Testis (tissue), 2 donors: ENCODE data around the gene CKLF.

ENCODE experiments used
- POLR2A ChIP-seq: fragments of 450-650 bp; IDR thresholded peaks from one replicate; pipeline ENCODE4 v1.6.1; 2017; ENCODE audit warnings: antibody characterized with exemption, mild to moderate bottlenecking, moderate library complexity
- TF ChIP-seq, protein P1 (sequence below), 3 experiments: fragments of 450-650 bp in 2 of 3; fragments of 200-600 bp in 1 of 3; sonication (generic) in 1 of 3; IDR thresholded peaks; one replicate each; pipeline ENCODE4 v1.5.1; 2016 to 2019; ENCODE audit warnings: antibody characterized with exemption in 3 of 3, mild to moderate bottlenecking in 2 of 3, moderate library complexity in 1 of 3

DNA sequence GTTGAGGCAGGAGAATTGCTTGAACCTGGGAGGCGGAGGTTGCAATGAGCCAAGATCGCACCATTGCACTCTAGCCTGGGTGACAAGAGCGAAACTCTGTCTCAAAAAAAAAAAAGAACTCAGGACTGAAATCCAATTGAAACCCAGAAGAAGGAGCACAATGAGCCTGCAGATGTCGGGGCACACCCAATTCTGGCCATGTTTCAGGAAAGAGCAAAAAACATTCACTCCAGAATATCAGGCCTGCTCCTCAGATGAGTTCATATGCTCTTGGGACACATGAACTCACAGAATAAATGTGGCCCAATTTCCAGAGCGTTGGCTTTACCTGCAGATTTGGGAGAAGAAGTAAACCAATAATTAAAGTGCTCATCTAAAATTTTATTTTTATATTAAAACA, 23.9 kb downstream of the CKLF start:
- TF ChIP-seq, protein P1, sequence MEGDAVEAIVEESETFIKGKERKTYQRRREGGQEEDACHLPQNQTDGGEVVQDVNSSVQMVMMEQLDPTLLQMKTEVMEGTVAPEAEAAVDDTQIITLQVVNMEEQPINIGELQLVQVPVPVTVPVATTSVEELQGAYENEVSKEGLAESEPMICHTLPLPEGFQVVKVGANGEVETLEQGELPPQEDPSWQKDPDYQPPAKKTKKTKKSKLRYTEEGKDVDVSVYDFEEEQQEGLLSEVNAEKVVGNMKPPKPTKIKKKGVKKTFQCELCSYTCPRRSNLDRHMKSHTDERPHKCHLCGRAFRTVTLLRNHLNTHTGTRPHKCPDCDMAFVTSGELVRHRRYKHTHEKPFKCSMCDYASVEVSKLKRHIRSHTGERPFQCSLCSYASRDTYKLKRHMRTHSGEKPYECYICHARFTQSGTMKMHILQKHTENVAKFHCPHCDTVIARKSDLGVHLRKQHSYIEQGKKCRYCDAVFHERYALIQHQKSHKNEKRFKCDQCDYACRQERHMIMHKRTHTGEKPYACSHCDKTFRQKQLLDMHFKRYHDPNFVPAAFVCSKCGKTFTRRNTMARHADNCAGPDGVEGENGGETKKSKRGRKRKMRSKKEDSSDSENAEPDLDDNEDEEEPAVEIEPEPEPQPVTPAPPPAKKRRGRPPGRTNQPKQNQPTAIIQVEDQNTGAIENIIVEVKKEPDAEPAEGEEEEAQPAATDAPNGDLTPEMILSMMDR (IDR thresholded peaks at IDR 0.05) = no peak
- no peak for TF ChIP-seq POLR2A
